Breast epithelium (tissue), 4 donors: ENCODE measurements around the gene CTDNEP1. TPM values are rescaled to one million over a fixed set of nuclear protein-coding genes. Genes with fewer than 3 reads are reported as not detected.

Experiments used
- DNase-seq, 2 donors: peaks; one replicate each; pipeline ENCODE4 v3.0.0-alpha.2; 2019; ENCODE audit warnings: low spot score in 2 of 2
- H3K27ac ChIP-seq, 2 donors: fragments of 200-600 bp; sonication (generic) in 1 of 2; one replicate each; pipeline ENCODE4 v1.5.1; 2016 to 2019; ENCODE audit warnings: mild to moderate bottlenecking in 1 of 2
- H3K27me3 ChIP-seq, 2 donors: fragments of 200-600 bp; sonication (generic) in 1 of 2; one replicate each; pipeline versions ENCODE4 v1.5.1 to v1.6.0; 2017 to 2019; ENCODE audit warnings: control low read depth in 1 of 2, mild to moderate bottlenecking in 1 of 2
- H3K36me3 ChIP-seq: fragments of 200-600 bp; one replicate; pipeline ENCODE4 v1.5.1; 2019
- H3K4me1 ChIP-seq, 2 donors: fragments of 200-600 bp; sonication (generic); one replicate each; pipeline ENCODE4 v1.5.1; 2016 to 2019; ENCODE audit warnings: control low read depth in 1 of 2
- H3K4me3 ChIP-seq, 3 donors: fragments of 200-600 bp; sonication (generic); 1 replicate in 2 of 3; 2 replicates in 1 of 3; pipeline ENCODE4 v1.5.1; 2016 to 2019; ENCODE audit warnings: mild to moderate bottlenecking in 3 of 3, moderate library complexity in 2 of 3
- H3K9me3 ChIP-seq, 2 donors: fragments of 200-600 bp; sonication (generic) in 1 of 2; one replicate each; pipeline ENCODE4 v1.5.1; 2016 to 2019; ENCODE audit warnings: control low read depth in 1 of 2
- POLR2A ChIP-seq: fragments of 450-650 bp; IDR thresholded peaks from one replicate; pipeline ENCODE4 v1.6.1; 2016; ENCODE audit warnings: antibody characterized with exemption, mild to moderate bottlenecking, moderate library complexity
- POLR2AphosphoS5 ChIP-seq, 3 donors: sonication (generic); formaldehyde crosslinking; IDR thresholded peaks; one replicate each; pipeline ENCODE4 v1.6.1; 2017; ENCODE audit warnings: antibody characterized with exemption in 3 of 3
- intact Hi-C: fragments of 100-400 bp; cut with DNase I; formaldehyde crosslinking; loops from one replicate; pipeline ENCODE4 v1.15.1; 2023; ENCODE audit warnings: low total_unique reads
- total RNA-seq, 3 donors: library from RNA; depleted of rRNA; stranded (reverse); fragments of >200 nt; gene quantifications; one replicate each; pipeline ENCODE4 v1.1.0, GENCODE V29; 2016
- TF ChIP-seq, protein P1 (sequence below), 3 donors: fragments of 450-650 bp; IDR thresholded peaks; one replicate each; pipeline ENCODE4 v1.5.1; 2016 to 2017; ENCODE audit warnings: antibody characterized with exemption in 3 of 3, mild to moderate bottlenecking in 3 of 3, moderate library complexity in 3 of 3

CTDNEP1 gene
- total RNA-seq, 3 donors from 2014 or later = 35.7 to 67.5 (median 60.5) TPM

DNA sequence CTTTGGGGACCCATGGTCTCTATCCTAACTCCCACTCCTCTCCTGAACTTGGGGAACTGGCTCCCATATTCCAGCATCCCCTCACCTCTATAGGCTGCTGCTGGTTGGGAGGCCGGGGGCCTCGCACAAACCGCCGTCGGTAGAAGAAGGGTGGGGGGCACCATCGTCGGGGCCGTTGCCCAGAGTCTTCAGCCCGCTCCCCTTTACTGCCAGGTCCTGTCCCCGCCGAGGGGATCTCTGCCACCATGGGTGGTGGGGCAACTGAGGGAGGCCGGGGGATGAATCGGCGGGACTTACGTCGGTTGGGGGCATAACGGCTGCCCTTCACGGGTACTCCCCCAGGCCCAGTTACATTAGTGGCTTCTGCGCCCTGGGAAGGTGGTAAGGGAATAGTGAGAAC, 38.6 kb upstream of the CTDNEP1 start:
- DNase-seq = no peak
- no peaks in the 10 kb centered on the region for H3K4me1 ChIP-seq
- H3K36me3 ChIP-seq = no peaks in the 10 kb centered on the region
- H3K9me3 ChIP-seq = no peaks in the 10 kb centered on the region
- intact Hi-C loops = no loop called here
- no peaks in the 10 kb centered on the region for H3K27me3 ChIP-seq
- TF ChIP-seq POLR2AphosphoS5 (IDR thresholded peaks at IDR 0.05) (no peak), POLR2A (no peak)
- TF ChIP-seq, protein P1, sequence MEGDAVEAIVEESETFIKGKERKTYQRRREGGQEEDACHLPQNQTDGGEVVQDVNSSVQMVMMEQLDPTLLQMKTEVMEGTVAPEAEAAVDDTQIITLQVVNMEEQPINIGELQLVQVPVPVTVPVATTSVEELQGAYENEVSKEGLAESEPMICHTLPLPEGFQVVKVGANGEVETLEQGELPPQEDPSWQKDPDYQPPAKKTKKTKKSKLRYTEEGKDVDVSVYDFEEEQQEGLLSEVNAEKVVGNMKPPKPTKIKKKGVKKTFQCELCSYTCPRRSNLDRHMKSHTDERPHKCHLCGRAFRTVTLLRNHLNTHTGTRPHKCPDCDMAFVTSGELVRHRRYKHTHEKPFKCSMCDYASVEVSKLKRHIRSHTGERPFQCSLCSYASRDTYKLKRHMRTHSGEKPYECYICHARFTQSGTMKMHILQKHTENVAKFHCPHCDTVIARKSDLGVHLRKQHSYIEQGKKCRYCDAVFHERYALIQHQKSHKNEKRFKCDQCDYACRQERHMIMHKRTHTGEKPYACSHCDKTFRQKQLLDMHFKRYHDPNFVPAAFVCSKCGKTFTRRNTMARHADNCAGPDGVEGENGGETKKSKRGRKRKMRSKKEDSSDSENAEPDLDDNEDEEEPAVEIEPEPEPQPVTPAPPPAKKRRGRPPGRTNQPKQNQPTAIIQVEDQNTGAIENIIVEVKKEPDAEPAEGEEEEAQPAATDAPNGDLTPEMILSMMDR (IDR thresholded peaks at IDR 0.05) = no peak
- no peak overlapping the region for H3K4me3 ChIP-seq
- no peak overlapping the region for H3K27ac ChIP-seq

GRCh38 chr17:7289256-7290032, 37.9 kb upstream of the CTDNEP1 start:
- DNase-seq = no peak
- H3K9me3 ChIP-seq = no peaks in the 10 kb centered on the region
- intact Hi-C loops = no loop called here
- H3K36me3 ChIP-seq = no peaks in the 10 kb centered on the region
- no peak overlapping the region for H3K27ac ChIP-seq
- H3K4me1 ChIP-seq = no peaks in the 10 kb centered on the region
- H3K4me3 ChIP-seq = no peak overlapping the region
- no peak for TF ChIP-seq POLR2AphosphoS5 (IDR thresholded peaks at IDR 0.05)
- TF ChIP-seq, protein P1 (IDR thresholded peaks at IDR 0.05) = no peak
- no peak for TF ChIP-seq POLR2A
- H3K27me3 ChIP-seq = no peaks in the 10 kb centered on the region

DNA sequence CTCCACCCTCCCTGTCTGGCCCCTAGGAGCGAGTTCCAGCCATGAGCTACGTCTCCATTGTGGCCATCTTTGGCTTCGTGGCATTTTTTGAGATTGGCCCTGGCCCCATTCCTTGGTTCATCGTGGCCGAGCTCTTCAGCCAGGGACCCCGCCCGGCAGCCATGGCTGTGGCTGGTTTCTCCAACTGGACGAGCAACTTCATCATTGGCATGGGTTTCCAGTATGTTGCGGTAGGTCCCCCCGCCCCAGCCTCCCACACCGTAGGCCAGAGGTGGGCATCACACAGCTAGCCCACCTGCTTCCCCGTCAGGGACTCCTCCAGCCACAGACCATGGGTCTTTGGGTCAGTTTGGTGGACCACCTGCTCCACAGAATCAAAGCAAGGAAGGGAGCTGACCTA, 34.1 kb upstream of the CTDNEP1 start:
- no peak for DNase-seq
- Histone ChIP-seq H3K27ac (no peak overlapping the region), H3K27me3 (no peaks in the 10 kb centered on the region), H3K9me3 (no peaks in the 10 kb centered on the region), H3K4me3 (no peak overlapping the region), H3K4me1 (peaks cover 5 to 11% of the 10 kb centered on the region in 2 donors), H3K36me3 (no peaks in the 10 kb centered on the region)
- intact Hi-C loops = no loop called here
- TF ChIP-seq, protein P1 (IDR thresholded peaks at IDR 0.05) = no peak
- TF ChIP-seq POLR2A (no peak), POLR2AphosphoS5 (IDR thresholded peaks at IDR 0.05) (no peak)

GRCh38 chr17:7284911-7285310, 33.4 kb upstream of the CTDNEP1 start:
- intact Hi-C loops = no loop called here
- no peaks in the 10 kb centered on the region for H3K9me3 ChIP-seq
- no peaks in the 10 kb centered on the region for H3K27me3 ChIP-seq

More at GRCh38 chr17:7284911-7285310, 33.4 kb upstream of the CTDNEP1 start:
- no peak overlapping the region for H3K4me3 ChIP-seq
- DNase-seq = no peak
- no peak overlapping the region for H3K27ac ChIP-seq
- no peaks in the 10 kb centered on the region for H3K36me3 ChIP-seq
- TF ChIP-seq POLR2AphosphoS5 (IDR thresholded peaks at IDR 0.05) = no peak
- TF ChIP-seq, protein P1 (IDR thresholded peaks at IDR 0.05) = no peak
- TF ChIP-seq POLR2A = no peak
- peaks cover 5 to 11% of the 10 kb centered on the region in 2 donors for H3K4me1 ChIP-seq
